SU-DHL-6 (cell line): ENCODE data around the gene TOGARAM2.

Experiments
- H2AFZ ChIP-seq: fragments of 200-600 bp; sonication (generic); 2 replicates; pipeline ENCODE4 v1.6.1; 2014; ENCODE audit warnings: low read depth, mild to moderate bottlenecking, moderate library complexity, mixed read lengths, antibody characterized with exemption, low read length; ENCODE audit not compliant: severe bottlenecking
- H3F3A ChIP-seq: fragments of 200-600 bp; shearing (Covaris generic); 2 replicates; pipeline ENCODE4 v1.6.0; 2016; ENCODE audit warnings: antibody characterized with exemption, mild to moderate bottlenecking; ENCODE audit not compliant: insufficient read depth
- H3K27ac ChIP-seq: fragments of 200-600 bp; sonication (generic); 2 replicates; pipeline ENCODE4 v1.5.1; 2016; ENCODE audit warnings: low read depth, mild to moderate bottlenecking, low read length, moderate library complexity, mixed read lengths
- H3K27me3 ChIP-seq: fragments of 200-600 bp; sonication (generic), shearing (Covaris generic); 2 replicates; pipeline ENCODE4 v1.6.0; 2014; ENCODE audit warnings: mild to moderate bottlenecking, low read length
- H3K36me3 ChIP-seq: fragments of 200-600 bp; sonication (generic); 2 replicates; pipeline ENCODE4 v1.6.1; 2014; ENCODE audit warnings: mild to moderate bottlenecking, low read length, mixed read lengths
- H3K4me2 ChIP-seq: fragments of 300-600, 200-600 bp; shearing (Covaris generic), sonication (generic); 2 replicates; pipeline ENCODE4 v1.6.0; 2014; ENCODE audit warnings: low read length, low read depth, mild to moderate bottlenecking; ENCODE audit not compliant: poor library complexity, severe bottlenecking
- H3K4me3 ChIP-seq: fragments of 200-600 bp; sonication (generic); 2 replicates; pipeline ENCODE4 v1.5.1; 2014; ENCODE audit warnings: antibody characterized with exemption, low read length, mild to moderate bottlenecking, mixed read lengths; ENCODE audit not compliant: insufficient read depth, poor library complexity, severe bottlenecking
- H3K79me2 ChIP-seq: fragments of 200-600 bp; sonication (generic); 2 replicates; pipeline ENCODE4 v1.6.1; 2014; ENCODE audit warnings: mild to moderate bottlenecking, low read length, moderate library complexity; ENCODE audit not compliant: insufficient read depth
- H3K9ac ChIP-seq: fragments of 200-600 bp; sonication (generic); 2 replicates; pipeline ENCODE4 v1.7.0; 2014; ENCODE audit warnings: mild to moderate bottlenecking, low read length
- H3K9me2 ChIP-seq: fragments of 200-600 bp; sonication (generic); replicated peaks from 2 replicates; pipeline ENCODE4 v1.6.1; 2014; ENCODE audit warnings: low read length; ENCODE audit not compliant: insufficient read depth
- H3K9me3 ChIP-seq: fragments of 200-600 bp; sonication (generic); 2 replicates; pipeline ENCODE4 v1.6.1; 2014; ENCODE audit warnings: low read length, mixed read lengths; ENCODE audit not compliant: insufficient read depth
- H4K20me1 ChIP-seq: fragments of 200-600 bp; sonication (generic); 2 replicates; pipeline ENCODE4 v1.6.1; 2014; ENCODE audit warnings: low read depth, mild to moderate bottlenecking, antibody characterized with exemption, low read length, moderate library complexity, mixed read lengths
- CTCF ChIP-seq: fragments of 200-600 bp; sonication (generic); IDR thresholded peaks from one replicate; pipeline ENCODE4 v1.5.1; 2017; ENCODE audit warnings: antibody characterized with exemption, mild to moderate bottlenecking, low read length, moderate library complexity; ENCODE audit not compliant: insufficient read depth, poor library complexity, severe bottlenecking
- EZH2phosphoT487 ChIP-seq: fragments of 200-600 bp; sonication (generic), shearing (Covaris generic); conservative IDR thresholded peaks from 2 replicates; pipeline ENCODE4 v1.6.1; 2018; ENCODE audit warnings: mild to moderate bottlenecking, antibody characterized with exemption, low read length, moderate library complexity, mixed read lengths

The TOGARAM2 gene

GRCh38 chr2:29039718-29040480 is 58.8 kb downstream of the TOGARAM2 start:
- no peaks in the 10 kb centered on the region for H3K79me2 ChIP-seq
- H3K4me2 ChIP-seq, result no peak overlapping the region
- no peaks in the 10 kb centered on the region for H3K36me3 ChIP-seq
- H3K27me3 ChIP-seq, result no peaks in the 10 kb centered on the region
- no peak overlapping the region for H2AFZ ChIP-seq
- H3K9me2 ChIP-seq, result no peaks in the 10 kb centered on the region
- TF ChIP-seq EZH2phosphoT487, result no peak
- TF ChIP-seq CTCF, result no peak
- no peaks in the 10 kb centered on the region for H3K9me3 ChIP-seq
- H3K9ac ChIP-seq, result no peak overlapping the region
- H3F3A ChIP-seq, result no peaks in the 10 kb centered on the region
- H3K27ac ChIP-seq, result no peak overlapping the region
- H4K20me1 ChIP-seq, result no peaks in the 10 kb centered on the region
- H3K4me3 ChIP-seq, result no peak overlapping the region

- no peaks in the 10 kb centered on the region for H3K9me2 ChIP-seq
- H2AFZ ChIP-seq, result no peak overlapping the region
- H3K9me3 ChIP-seq, result no peaks in the 10 kb centered on the region
- no peak for TF ChIP-seq EZH2phosphoT487
- no peak for TF ChIP-seq CTCF
- H3K27ac ChIP-seq, result no peak overlapping the region
- H3K27me3 ChIP-seq, result no peaks in the 10 kb centered on the region
- H3K79me2 ChIP-seq, result no peaks in the 10 kb centered on the region
- H3K4me2 ChIP-seq, result no peak overlapping the region
- H3F3A ChIP-seq, result no peaks in the 10 kb centered on the region
- no peaks in the 10 kb centered on the region for H3K36me3 ChIP-seq
- no peak overlapping the region for H3K4me3 ChIP-seq
- no peaks in the 10 kb centered on the region for H4K20me1 ChIP-seq
- no peak overlapping the region for H3K9ac ChIP-seq
These were observed 59.5 kb downstream of the TOGARAM2 start for GRCh38 chr2:29040552-29040951.

GRCh38 chr2:29041161-29041660 is 60.1 kb downstream of the TOGARAM2 start:
- no peaks in the 10 kb centered on the region for H3K36me3 ChIP-seq
- no peaks in the 10 kb centered on the region for H3K27me3 ChIP-seq
- no peaks in the 10 kb centered on the region for H3F3A ChIP-seq
- no peaks in the 10 kb centered on the region for H3K9me3 ChIP-seq
- TF ChIP-seq EZH2phosphoT487 (no peak), CTCF (no peak)
- no peak overlapping the region for H3K27ac ChIP-seq
- no peak overlapping the region for H3K4me2 ChIP-seq
- no peak overlapping the region for H2AFZ ChIP-seq
- no peaks in the 10 kb centered on the region for H4K20me1 ChIP-seq
- H3K9ac ChIP-seq, result no peak overlapping the region
- no peak overlapping the region for H3K4me3 ChIP-seq
- H3K79me2 ChIP-seq, result no peaks in the 10 kb centered on the region
- no peaks in the 10 kb centered on the region for H3K9me2 ChIP-seq
